HuH-7.5 (cell line): ENCODE measurements around the gene ARPC2.
A peak's percentile ranks its signal among the peaks of the same experiment; 100 is the strongest.
"Not testable (repeated sequence)": the region's sequence is repeated elsewhere in the genome, so short reads cannot be mapped to it uniquely, and the experiment has no call there.

ENCODE experiments used
- DNase-seq: peaks from one replicate; pipeline ENCODE4 v3.0.0; 2011; ENCODE audit warnings: low spot score

The ARPC2 gene

GRCh38 chr2:218271487-218271797, 54.5 kb downstream of the ARPC2 start:
- DNase-seq: no peak

GRCh38 chr2:218271865-218272530, 55.0 kb downstream of the ARPC2 start:
- DNase-seq: no peak

GRCh38 chr2:218272531-218273212, 55.7 kb downstream of the ARPC2 start:
- DNase-seq: peak; percentile 82

- DNase-seq: not testable (repeated sequence)
These were observed 56.4 kb downstream of the ARPC2 start for GRCh38 chr2:218273214-218273907.

GRCh38 chr2:218273908-218274249, 56.9 kb downstream of the ARPC2 start:
- DNase-seq: no peak

- no peak for DNase-seq
These were observed 57.6 kb downstream of the ARPC2 start for GRCh38 chr2:218274586-218274985.

- DNase-seq: no peak
These were observed 58.5 kb downstream of the ARPC2 start for GRCh38 chr2:218275371-218276072.

GRCh38 chr2:218276986-218277755, 60.2 kb downstream of the ARPC2 start:
- no peak for DNase-seq

- no peak for DNase-seq
These were observed 60.9 kb downstream of the ARPC2 start for GRCh38 chr2:218277921-218278320.

- DNase-seq: no peak
These were observed 61.8 kb downstream of the ARPC2 start for GRCh38 chr2:218278531-218279360.

GRCh38 chr2:218280260-218280870, 63.4 kb downstream of the ARPC2 start:
- DNase-seq: no peak

- no peak for DNase-seq
These were observed 64.5 kb downstream of the ARPC2 start for GRCh38 chr2:218281449-218281848.

- DNase-seq: no peak
These were observed 65.4 kb downstream of the ARPC2 start for GRCh38 chr2:218282173-218282991.

GRCh38 chr2:218284106-218284811, 67.3 kb downstream of the ARPC2 start:
- no peak for DNase-seq

GRCh38 chr2:218285604-218286003, 68.6 kb downstream of the ARPC2 start:
- DNase-seq: no peak

- DNase-seq: peak; percentile 77
These were observed 69.8 kb downstream of the ARPC2 start for GRCh38 chr2:218286570-218287459.

GRCh38 chr2:218289639-218290315, 72.8 kb downstream of the ARPC2 start:
- DNase-seq: no peak
